HG03045 (cell line): ENCODE measurements around the gene ADK.
"Not testable (repeated sequence)": the region's sequence is repeated elsewhere in the genome, so short reads cannot be mapped to it uniquely, and the experiment has no call there.

Experiments
- ATAC-seq: cut with Tn5 transposase; IDR thresholded peaks from one replicate; pipeline ENCODE4 v1.9.1; 2021; ENCODE audit warnings: mild to moderate bottlenecking, moderate library complexity; ENCODE audit not compliant: unreplicated experiment

ADK gene

GRCh38 chr10:74293686-74294371 lies 142.8 kb downstream of the ADK start:
- ATAC-seq, result no peak

- ATAC-seq, result no peak
These were observed 146.5 kb downstream of the ADK start for GRCh38 chr10:74297389-74298080.

- not testable (repeated sequence) for ATAC-seq
These were observed 149.1 kb downstream of the ADK start for GRCh38 chr10:74300074-74300621.

GRCh38 chr10:74300666-74301065 lies 149.6 kb downstream of the ADK start:
- no peak for ATAC-seq

- ATAC-seq, result no peak
These were observed 154.7 kb downstream of the ADK start for GRCh38 chr10:74305730-74306129.

- ATAC-seq, result no peak
These were observed 155.4 kb downstream of the ADK start for GRCh38 chr10:74306227-74306982.

- ATAC-seq, result no peak
These were observed 156.1 kb downstream of the ADK start for GRCh38 chr10:74307061-74307651.

GRCh38 chr10:74310652-74311257 lies 159.7 kb downstream of the ADK start:
- ATAC-seq, result no peak

- no peak for ATAC-seq
These were observed 163.1 kb downstream of the ADK start for GRCh38 chr10:74314166-74314565.

- ATAC-seq, result no peak
These were observed 169.0 kb downstream of the ADK start for GRCh38 chr10:74320026-74320425.

GRCh38 chr10:74320717-74321116 lies 169.7 kb downstream of the ADK start:
- no peak for ATAC-seq

GRCh38 chr10:74322141-74322540 lies 171.1 kb downstream of the ADK start:
- no peak for ATAC-seq

- ATAC-seq, result no peak
These were observed 171.5 kb downstream of the ADK start for GRCh38 chr10:74322565-74322964.

GRCh38 chr10:74328388-74328787 lies 177.4 kb downstream of the ADK start:
- ATAC-seq, result no peak

- no peak for ATAC-seq
These were observed 178.9 kb downstream of the ADK start for GRCh38 chr10:74329873-74330272.

GRCh38 chr10:74330646-74331045 lies 179.6 kb downstream of the ADK start:
- no peak for ATAC-seq

GRCh38 chr10:74332398-74332797 lies 181.4 kb downstream of the ADK start:
- no peak for ATAC-seq

GRCh38 chr10:74333174-74333573 lies 182.2 kb downstream of the ADK start:
- ATAC-seq, result no peak

- no peak for ATAC-seq
These were observed 183.2 kb downstream of the ADK start for GRCh38 chr10:74334221-74334620.

GRCh38 chr10:74335501-74335900 lies 184.5 kb downstream of the ADK start:
- ATAC-seq, result no peak
